ENCODE measurements around the gene WNK4.

WNK4 gene

DNA sequence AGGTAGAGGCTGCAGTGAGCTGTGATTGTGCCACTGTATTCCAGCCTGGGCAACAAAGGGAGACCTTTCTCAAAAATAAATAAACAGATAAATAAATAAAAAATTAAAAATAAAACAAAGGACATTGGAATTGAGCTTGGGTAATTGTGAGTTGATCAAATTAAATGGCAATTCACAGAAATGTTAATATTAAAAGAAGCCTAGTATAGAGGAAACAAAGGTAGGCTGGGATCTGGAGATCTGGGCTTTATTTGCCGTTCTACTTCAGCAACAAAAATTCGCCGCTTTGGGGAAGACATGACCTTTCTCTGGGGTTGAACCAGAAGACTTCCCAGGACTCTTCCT lies 7.5 kb upstream of the WNK4 start:
- no peak for DNase-seq (ENCODE audit: low read depth)

DNA sequence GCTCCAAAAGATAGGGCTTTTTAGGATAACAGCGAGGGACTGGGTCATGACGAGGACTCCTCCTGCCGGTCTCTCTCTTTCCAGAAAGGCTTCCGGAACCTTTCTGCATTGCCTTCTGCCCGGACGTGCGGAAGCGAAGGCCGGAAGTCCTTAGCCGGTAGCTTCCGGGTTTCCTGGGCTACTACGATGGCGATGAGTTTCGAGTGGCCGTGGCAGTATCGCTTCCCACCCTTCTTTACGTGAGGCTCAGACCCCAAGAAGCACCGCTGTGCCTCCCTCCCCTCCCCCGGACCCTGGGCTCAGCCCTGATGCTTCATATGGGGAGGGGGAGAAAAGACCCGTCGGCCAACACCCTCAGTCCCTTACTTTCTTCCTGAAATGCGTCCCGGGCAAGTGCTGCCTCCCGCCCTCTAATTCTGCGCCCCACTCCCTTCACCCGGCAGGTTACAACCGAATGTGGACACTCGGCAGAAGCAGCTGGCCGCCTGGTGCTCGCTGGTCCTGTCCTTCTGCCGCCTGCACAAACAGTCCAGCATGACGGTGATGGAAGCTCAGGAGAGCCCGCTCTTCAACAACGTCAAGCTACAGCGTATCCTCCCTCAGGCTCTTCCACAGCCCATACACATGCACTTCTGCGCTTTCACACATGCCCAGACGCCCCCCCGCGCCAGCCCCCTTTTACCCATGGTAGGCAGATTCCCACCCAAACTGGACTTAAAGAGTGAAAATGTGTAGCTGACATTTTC lies 6.9 kb upstream of the WNK4 start, which contains the start of gene VPS25:
Gene VPS25 (plus strand): TSS at position 160 of the 746 bp plus-strand sequence. CDS start 27 bp downstream, at position 187.
- DNase-seq (ENCODE audit: low read depth), result peak; percentile 61

DNA sequence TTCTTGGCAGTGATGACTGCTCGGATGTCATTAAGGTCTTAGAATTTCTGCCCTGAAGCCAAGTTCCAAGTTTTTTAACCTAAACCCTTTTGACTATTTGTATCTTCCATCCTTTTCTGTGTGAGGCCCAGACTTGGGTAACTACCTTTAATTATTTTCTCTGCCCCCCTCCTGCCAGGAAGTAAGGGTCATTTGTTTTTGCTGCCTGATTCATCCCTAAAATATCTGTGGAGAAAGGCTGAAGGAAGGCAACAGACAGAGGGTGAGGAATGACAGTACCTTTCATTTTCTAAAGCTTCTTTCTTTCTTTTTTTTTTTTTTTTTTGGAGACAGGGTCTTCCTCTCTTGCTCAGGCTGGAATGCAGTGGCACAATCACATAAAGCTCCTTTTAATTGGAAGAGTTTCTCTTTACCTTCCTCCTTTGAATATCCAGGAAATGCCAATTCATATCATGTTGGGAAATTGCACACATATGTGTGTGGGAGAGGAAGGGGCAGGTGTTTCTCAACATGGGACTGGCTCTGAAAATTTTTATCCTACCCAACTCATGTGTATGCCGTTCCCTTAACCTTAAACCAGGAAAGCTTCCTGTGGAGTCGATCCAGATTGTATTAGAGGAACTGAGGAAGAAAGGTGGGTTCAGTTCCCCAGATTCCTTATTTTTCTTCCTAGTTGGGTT lies 6.2 kb upstream of the WNK4 start:
- DNase-seq (ENCODE audit: low read depth), result no peak

DNA sequence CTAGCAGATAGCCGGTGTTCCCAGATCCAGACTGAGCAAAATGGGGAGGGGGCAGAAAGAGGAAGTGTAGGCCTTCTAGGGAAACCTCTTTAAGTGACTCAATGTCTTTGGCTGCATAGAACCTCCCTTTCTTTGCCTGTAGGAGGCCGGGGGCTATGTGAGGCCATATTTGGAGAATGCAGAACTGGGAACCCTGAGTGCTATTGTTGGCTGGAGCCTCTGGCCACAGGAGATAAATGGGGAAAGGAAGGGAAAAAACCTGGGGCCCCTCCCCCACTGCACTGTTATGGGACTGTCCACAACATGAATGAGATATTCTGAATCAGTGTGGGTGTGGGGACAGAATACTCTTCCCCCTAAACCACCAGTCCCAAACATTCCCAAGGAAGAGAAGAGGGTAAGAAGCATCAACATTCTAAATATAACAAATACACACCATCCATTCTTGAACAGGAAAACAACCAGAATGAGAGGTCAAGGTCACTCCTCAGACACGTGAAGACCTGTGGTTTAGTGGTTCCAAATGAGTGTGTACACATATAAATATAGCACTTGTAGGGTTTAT lies 4.8 kb upstream of the WNK4 start:
- DNase-seq (ENCODE audit: low read depth), result no peak

DNA sequence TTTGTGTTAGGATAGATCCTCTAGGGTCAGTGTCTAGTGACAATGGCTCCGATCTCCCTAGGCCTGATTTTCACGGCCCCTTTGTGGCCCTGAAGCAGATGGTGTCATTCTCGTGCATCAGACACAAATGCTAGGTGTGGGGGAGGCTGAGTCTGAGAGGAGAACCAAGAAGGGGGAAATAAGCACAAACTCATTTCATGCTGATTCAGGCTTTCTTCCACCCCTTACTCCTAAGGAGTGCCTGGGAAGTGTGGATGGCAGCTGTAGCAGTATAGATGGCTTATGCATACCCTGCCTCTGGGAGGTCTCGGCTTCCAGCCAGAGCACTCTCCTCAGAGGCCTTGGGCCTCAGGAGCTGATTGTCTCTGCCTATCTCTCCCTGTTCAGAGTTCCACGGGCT lies 1.8 kb upstream of the WNK4 start:
- no peak for DNase-seq (ENCODE audit: low read depth)

DNA sequence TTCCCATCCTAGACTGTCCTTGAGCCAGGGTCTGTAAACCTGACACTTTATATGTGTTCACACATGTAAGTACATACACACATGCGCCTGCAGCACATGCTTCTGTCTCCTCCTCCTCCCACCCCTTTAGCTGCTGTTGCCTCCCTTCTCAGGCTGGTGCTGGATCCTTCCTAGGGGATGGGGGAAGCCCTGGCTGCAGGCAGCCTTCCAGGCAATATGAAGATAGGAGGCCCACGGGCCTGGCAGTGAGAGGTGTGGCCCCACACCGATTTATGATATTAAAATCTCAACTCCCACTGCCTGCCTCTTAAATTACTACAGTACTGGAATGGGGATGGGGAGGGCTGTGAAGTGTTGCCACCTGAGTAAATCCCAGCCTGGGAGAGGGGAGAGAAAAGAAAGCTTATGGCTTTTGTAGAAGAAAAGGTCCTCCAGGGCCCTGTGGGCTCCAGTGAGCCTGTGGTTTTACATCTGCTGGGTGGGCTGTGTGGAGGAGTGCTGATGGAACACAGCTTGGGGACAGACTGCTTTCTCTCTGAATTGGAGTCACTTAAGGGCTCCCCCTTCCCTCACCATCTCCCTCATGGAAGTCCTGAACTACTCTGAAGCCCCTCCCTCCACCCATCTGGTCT lies 990 bp upstream of the WNK4 start:
- no peak for DNase-seq (ENCODE audit: low read depth)

DNA sequence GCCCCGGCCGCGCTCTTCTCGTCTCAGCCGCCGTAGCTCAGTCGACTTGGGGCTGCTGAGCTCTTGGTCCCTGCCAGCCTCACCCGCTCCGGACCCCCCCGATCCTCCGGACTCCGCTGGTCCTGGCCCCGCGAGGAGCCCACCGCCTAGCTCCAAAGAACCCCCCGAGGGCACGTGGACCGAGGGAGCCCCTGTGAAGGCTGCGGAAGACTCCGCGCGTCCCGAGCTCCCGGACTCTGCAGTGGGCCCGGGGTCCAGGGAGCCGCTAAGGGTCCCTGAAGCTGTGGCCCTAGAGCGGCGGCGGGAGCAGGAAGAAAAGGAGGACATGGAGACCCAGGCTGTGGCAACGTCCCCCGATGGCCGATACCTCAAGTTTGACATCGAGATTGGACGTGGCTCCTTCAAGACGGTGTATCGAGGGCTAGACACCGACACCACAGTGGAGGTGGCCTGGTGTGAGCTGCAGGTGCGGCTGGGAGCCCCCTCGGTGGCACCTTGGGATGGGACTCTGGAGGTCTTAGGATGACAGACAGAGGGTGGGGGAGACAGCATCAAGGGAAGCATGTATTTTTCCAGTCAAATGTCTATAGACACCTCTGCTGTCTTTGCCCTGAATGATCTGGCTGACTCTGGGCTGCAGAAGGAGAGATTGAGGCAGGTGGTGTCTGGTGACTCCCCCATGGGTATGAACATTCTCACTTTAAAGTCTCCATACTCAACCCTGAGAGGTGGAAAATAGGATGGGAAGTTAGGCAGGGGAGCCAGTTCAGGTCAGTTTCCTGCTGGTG lies 635 bp downstream of the WNK4 start:
- no peak for DNase-seq (ENCODE audit: low read depth)

DNA sequence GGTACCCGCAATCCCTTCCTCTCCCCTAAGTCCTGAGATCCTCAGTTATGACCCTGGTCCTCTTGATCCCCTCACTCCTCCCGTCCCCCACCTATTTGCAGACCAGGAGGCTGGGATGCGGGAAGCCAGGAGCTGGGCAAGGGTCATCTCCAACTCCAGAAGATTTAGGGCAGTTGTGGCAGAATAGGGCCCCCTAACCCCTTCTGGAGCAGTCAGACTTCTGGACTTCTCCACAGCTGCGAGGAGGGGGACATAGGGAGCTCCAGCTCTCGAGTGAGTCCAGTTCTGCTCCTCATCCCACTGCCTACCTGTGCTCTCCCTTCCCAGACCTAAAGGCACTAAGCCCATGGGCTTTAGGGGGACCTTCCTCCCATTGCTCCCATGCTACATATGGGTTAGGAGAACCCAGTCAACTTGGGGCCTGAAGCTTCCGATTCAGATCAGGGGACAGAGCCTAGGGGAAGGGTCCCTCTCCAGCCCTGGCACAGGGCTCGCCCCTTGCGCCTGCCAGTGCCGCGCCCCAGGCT lies 1.3 kb downstream of the WNK4 start:
- no peak for DNase-seq (ENCODE audit: low read depth)

DNA sequence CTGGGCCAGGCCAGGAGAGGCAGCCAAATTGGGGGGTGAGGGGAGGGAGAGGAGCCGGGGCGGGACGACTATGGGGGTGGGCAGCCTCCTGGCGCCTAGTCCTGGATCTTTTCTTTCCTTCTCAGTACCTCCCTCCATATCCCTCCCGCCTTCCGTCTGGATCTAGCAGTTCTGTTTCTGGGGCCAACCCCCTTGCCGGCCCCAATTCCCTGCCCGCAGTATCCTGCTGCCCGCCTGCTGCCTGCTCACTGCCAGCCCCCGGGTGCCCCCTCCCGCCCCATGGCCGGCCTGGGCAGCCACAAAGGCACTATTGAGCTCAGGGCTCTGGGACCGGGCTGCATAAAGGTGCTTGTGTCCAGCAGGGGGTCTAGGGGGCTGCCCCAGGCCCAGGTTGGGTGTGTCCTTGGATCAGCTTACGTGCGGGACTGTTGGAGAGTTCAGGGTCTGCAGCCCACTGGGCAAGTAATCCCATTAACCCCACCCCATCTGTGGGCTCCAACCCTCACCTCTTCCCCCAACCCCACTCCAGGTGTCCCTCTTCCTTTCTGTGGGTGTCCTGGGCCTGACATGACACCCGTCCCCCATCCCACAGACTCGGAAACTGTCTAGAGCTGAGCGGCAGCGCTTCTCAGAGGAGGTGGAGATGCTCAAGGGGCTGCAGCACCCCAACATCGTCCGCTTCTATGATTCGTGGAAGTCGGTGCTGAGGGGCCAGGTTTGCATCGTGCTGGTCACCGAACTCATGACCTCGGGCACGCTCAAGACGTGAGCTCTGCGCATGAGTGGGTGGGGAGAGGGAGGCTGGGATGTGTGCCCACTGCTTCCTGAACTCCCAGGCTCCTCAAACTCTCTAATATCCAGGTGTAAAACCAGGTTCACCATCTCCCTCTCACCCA lies 2.0 kb downstream of the WNK4 start:
- no peak for DNase-seq (ENCODE audit: low read depth)

DNA sequence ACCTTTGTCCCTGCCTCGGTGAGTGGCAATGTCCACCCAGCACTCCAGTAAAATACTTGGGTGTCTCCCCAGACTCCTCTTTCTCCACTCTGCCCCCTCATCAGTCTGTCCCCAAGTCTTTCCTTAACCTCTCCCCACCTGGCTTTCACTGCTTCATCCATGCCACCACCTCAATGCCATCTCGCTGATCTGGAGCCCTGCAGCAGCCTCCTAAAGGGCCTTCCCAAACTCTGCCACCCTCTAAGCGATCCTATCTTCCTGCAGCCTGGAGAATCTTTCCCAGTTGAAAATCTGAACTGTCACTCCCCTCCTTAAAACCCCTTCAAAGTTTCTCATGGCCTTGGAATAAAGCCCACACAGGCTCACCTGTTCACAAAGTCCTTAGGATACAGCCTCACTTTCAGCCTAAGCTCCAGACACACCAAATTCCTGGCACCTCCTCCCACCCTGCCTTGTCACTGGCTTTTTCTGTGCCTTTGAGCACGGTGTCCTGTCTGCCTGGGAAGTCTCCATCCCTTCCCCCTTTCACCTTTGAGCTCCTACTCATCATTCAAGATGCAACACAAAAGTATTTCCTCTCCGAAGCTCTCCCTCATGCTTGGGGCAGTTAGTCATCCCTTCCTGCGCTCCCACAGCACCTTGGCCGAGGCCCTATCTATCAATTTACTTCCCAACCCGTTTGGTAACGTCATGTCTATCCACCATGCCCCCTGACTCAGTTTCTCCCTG lies 2.8 kb downstream of the WNK4 start:
- no peak for DNase-seq (ENCODE audit: low read depth)

DNA sequence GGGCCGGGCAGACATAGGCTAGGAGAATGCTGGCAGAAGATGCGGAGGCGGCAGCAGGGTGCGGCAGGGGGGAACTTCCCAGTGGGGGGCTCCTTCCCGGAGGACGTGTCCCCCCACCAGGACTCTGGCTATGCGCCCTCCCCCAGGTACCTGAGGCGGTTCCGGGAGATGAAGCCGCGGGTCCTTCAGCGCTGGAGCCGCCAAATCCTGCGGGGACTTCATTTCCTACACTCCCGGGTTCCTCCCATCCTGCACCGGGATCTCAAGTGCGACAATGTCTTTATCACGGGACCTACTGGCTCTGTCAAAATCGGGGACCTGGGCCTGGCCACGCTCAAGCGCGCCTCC lies 3.4 kb downstream of the WNK4 start:
- no peak for DNase-seq (ENCODE audit: low read depth)

DNA sequence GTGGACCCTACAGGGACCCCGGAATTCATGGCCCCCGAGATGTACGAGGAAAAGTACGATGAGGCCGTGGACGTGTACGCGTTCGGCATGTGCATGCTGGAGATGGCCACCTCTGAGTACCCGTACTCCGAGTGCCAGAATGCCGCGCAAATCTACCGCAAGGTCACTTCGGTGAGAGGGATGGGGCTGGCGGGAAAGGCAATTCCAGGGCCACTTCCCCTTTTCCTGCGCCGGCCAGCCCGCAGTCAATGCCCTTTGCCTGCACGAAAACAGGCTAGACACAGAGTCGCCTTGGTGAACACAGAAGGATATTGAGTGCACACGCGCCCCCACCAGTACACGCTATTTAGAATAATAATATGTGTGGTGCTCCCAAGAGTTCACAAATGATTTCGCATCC lies 4.0 kb downstream of the WNK4 start:
- DNase-seq (ENCODE audit: low read depth), result no peak

DNA sequence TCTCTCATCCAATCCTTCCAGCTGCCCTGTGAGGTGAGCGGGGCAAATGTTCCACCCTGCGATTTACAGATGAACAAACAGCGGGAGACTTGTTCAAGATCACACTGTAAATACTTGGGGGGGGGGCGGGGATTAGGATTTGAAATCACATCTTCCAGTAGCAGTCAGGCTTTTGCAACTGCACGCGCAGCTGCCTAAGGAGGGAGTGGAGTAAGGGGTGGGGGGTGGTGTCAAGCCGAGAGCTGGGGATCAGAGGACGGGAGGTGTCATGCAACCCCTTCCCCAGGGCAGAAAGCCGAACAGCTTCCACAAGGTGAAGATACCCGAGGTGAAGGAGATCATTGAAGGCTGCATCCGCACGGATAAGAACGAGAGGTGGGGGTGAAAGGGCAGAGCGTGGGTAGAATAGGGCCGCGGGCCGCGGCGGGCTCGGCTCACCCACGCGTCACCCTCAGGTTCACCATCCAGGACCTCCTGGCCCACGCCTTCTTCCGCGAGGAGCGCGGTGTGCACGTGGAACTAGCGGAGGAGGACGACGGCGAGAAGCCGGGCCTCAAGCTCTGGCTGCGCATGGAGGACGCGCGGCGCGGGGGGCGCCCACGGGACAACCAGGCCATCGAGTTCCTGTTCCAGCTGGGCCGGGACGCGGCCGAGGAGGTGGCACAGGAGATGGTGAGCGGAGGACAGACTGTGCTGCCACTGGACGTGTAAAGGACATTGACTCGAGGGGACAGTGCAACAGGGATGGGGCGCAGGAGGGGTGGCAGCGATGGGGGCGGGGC lies 4.6 kb downstream of the WNK4 start:
- DNase-seq (ENCODE audit: low read depth), result no peak

DNA sequence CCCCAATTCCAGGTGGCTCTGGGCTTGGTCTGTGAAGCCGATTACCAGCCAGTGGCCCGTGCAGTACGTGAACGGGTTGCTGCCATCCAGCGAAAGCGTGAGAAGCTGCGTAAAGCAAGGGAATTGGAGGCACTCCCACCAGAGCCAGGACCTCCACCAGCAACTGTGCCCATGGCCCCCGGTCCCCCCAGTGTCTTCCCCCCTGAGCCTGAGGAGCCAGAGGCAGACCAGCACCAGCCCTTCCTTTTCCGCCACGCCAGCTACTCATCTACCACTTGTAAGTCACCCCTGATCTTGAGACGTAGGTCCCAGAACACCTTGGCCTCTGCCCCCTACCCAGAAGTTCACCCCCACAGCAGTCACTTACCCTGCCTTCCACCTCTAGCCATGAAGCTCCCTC lies 6.9 kb downstream of the WNK4 start:
- no peak for DNase-seq (ENCODE audit: low read depth)

DNA sequence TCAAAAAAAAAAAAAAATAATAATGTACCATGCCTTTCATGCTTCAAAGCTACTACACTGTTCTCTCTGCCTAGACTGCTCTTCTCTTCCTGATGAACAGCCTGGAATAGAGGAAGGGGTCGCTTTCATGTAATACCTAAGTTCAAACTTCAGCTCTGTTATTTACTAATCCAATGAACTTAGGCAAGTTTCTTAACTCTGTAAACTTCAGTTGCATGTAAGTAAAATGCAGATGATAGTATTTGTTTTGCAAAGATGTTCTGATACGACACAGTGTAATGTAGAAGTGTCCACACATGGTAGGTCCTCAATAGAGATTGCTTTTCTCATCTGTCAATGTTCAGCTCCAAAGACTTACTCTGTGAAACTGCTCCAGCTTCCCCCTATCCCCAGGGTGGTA lies 11.5 kb downstream of the WNK4 start:
- DNase-seq (ENCODE audit: low read depth), result no peak

DNA sequence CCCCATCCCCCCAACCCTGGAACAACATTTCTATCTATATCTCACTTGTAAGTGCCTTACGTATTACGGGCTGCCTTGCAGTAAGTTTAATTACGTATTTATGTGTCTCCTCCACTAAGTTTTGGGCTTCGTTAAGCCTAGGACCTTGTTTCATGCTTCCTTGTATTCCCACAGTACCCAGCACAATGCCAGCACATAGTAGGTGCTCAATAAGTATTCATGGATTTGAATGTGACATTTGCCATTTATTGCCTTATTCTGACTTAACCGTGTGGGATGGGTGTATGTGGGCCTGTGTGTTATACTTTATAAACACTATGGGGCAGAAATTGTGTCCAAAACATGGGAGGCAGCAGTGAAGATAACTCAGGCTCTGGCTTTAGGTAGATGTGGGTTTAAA lies 12.1 kb downstream of the WNK4 start:
- DNase-seq (ENCODE audit: low read depth), result no peak

DNA sequence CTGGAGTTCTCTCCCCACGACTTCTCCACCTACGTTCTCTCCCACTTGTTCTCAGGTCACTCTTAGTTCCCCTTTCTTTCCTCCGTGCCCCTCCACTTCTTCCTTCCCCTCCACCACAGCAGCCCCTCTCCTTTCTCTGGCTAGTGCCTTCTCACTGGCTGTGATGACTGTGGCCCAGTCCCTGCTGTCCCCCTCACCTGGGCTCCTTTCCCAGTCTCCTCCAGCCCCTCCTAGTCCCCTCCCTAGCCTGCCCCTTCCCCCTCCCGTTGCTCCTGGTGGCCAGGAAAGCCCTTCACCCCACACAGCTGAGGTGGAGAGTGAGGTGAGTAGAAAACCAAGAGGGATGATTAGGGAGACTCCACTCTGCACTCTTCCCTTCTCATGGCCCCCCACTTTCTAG lies 14.7 kb downstream of the WNK4 start:
- DNase-seq (ENCODE audit: low read depth), result no peak

DNA sequence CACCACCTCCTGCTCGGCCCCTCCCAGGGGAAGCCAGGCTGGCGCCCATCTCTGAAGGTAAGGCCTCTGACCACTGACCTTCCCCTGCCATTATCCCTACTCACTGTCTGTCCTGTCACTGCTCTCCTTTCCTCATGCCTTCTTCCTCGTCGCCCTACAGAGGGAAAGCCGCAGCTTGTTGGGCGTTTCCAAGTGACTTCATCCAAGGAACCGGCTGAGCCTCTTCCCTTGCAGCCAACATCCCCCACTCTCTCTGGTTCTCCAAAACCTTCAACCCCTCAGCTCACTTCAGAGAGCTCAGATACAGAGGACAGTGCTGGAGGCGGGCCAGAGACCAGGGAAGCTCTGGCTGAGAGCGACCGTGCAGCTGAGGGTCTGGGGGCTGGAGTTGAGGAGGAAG lies 15.1 kb downstream of the WNK4 start:
- no peak for DNase-seq (ENCODE audit: low read depth)

DNA sequence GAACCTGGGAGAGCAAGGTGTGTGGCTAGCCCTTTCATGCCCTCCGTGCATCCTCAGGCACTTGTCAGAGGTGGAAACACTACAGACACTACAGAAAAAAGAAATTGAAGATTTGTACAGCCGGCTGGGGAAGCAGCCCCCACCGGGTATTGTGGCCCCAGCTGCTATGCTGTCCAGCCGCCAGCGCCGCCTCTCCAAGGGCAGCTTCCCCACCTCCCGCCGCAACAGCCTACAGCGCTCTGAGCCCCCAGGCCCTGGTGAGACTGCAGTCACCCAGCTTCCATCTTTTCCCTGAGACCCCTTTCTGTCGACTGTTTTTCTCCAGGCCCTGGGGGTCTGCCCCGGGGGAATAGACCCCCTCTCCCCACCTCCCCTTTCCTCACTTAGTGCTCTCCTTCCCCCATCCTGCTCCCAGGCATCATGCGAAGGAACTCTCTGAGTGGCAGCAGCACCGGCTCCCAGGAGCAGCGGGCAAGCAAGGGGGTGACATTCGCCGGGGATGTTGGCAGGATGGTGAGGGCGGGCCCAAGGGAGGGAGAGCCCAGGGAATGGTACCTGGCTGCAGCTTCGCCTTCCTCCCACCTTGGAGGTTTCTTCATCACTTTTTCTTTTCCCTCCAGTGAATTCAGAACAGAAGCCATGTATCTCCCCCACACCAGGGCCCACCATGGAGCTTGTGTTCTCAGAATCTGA lies 15.8 kb downstream of the WNK4 start:
- DNase-seq (ENCODE audit: low read depth), result no peak

Measured in activated T-cell treated with anti-CD3 and anti-CD28 coated beads for 1 hour (primary cell).